ENCODE data around the gene LDLRAD3.

The LDLRAD3 gene

DNA sequence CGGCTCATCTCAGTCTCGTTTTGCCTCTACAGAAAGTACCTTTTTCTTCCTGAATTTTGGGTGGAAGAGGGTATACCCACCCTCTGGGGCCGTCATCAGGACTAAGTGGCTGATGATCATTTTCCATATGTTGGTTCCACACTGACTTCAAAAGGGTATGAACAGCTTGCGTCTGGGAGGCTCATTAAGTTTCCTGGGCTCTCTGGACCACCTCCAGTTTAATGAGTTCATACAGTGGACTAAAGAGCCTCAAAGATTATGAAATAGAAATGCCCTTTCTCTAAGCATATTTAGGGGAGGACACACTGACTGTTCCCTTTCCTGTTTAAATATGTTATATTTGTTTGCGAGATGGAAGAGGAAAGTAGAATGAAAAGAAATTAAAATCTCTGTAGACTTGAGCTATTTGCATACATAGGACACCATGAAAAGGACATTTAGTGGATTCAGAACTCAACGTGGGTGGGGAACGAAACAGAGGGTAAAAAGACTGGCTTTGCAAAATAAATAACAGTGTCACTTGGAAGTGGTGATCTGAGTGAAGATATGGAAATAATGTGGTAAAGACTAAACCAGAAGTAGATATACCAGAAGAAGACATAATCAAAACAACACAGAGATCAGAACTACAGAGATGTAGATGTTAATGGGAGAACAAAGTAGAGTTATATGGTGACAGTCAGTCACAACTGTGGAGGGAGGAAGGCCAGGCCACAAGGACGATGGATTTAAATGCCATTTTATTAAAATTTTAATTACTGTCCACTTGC, 18.7 kb downstream of the LDLRAD3 start:
- DNase-seq (ENCODE audit: low spot score) = no peak

GRCh38 chr11:35963911-35964310, 20.0 kb downstream of the LDLRAD3 start:
- peak; percentile 41 for DNase-seq (ENCODE audit: low spot score)

DNA sequence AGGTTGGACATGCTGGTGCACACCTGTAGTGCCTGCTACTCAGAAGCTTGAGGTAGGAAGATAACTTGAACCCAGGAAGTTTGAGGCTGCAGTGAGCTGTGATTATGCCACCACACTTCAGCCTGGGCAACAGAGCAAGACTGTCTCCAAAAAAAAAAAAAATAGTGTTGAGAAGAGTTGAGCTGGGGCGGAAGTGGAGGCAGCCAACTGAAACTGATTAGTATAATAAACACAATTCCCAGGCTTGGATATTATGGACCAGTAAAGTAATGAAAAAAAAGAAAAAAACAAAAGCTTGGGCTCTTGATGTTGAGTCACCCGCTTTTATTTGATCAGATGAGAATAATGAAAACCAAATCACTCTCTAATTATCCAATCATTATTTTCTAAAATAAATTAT, 21.0 kb downstream of the LDLRAD3 start:
- no peak for DNase-seq (ENCODE audit: low spot score)

DNA sequence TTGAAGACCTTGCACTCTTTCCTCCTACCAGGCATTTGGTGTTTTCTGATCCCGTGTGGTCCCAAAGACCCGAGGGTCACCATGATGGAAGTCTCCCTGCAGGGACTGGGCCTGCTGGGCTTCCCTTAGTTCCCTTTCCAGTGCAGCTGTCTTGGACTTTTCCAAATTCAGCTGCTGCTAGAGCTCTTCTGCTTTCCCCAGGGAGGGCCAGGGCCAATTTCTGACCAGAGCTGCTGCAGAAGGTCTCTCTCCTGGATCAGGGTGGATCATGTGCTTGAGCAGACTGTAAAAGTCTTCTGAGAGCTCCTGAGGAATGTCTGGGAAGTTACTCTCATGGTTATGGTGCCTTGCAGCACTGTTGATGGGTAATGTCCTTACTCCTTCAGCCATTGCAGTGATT, 23.2 kb downstream of the LDLRAD3 start:
- DNase-seq (ENCODE audit: low spot score) = no peak

- no peak for DNase-seq (ENCODE audit: low spot score)
Observed at GRCh38 chr11:35968386-35969088, 24.7 kb downstream of the LDLRAD3 start.

DNA sequence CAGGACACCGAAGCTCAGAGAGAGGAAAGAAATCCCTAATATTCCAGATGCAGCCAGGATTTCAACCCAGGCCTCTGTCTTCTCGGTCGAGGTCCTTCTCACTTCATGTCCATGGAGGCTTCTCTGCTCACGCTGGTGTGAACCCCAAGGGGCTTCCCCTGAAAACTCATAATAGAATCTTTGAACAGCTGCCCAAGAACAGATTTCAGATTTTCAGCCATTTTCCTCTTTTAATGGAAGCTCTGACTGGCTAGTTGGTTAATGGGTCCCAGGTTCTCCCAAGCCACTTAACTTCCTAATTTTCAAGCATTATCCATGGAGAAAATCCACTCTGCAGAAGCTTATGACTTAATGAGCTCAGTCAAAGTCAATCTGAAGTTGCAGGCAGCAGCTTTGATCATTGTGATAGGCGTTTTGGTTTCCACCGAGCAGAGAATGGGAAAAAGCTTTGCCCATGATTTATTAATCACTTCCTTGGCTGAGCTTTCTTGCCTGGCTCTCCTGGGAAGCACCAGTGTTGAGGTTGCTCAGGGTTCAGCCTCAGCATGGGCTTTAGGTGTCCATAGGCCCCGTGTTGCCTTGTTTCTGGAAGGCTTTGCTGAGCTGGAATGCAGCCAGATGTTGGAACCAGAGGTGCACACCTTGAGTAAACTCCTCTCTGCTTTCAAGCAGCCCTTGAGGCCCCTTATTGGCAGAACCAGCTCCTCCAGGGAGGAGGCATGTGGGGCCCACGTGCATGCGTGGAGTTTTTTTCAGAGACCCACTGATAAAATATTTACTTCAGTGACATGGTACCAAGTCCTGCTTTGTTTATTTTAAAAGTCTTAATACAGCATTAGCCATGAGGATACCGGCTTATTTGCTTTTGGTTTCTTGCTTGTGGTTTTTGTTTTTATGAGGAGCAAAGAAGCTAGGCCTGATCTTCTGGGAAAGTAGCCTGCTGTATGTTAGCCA, 25.5 kb downstream of the LDLRAD3 start:
- DNase-seq (ENCODE audit: low spot score) = peak; percentile 12

DNA sequence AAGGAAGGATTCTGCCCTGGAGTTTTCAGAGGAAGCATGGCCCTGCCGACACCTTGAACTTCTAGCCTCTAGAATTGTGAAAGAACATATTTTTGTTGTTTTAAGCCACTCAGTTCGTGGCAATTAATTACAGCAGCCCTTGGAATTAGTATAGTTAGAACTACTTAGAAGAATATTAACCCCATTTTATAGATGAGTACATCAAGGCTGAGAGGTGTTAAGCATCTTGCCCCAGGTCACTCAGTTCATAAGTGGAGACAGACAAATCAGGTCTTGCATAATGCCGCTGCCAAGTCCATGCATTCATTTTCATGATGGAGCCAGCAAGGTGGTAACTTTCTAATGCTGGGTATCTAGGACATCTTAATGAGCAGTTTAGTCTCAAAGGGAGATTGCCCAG, 26.6 kb downstream of the LDLRAD3 start:
- no peak for DNase-seq (ENCODE audit: low spot score)

GRCh38 chr11:35971841-35972422, 28.1 kb downstream of the LDLRAD3 start:
- DNase-seq (ENCODE audit: low spot score) = no peak

GRCh38 chr11:35974882-35975589, 31.2 kb downstream of the LDLRAD3 start:
- DNase-seq (ENCODE audit: low spot score) = no peak

- DNase-seq (ENCODE audit: low spot score) = no peak
Observed at GRCh38 chr11:35976434-35976833, 32.6 kb downstream of the LDLRAD3 start.

DNA sequence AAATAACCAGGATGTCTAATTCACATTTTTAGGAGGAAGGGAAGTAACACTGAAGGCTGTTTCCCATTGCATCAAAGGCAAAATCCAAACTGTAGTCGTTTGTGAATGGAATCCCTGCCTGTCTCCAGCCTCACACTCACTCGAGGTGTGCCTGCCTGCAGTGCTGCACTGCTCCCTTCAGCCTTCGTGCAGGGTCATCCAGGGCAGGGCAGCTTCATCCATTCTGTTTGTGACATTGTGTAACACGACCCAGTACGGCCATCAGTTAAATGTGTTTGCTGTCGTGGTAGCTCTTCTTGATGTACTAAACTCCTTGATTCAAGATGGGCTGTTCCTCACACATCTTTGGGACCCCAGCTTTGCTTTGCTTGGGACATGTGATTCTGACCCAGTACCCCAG, 34.3 kb downstream of the LDLRAD3 start:
- no peak for DNase-seq (ENCODE audit: low spot score)

DNA sequence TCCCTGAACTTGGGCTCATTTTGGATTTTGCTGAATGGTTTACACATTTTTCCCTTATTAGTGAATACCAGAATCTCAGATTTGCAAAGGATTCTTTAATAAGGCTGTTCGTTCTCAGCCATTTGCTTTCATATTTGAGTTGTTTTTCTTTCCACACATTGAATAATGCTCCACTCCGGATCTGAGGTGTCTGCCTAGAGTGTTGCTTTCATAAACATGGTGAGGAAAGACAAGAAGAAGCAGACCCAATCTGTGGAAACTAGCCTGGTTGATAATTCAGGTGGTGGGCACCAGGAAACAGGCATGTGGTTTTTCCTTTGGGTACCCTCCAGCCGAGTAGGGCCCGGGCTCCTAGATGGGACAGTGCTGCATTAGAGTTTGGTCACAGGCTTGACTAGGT, 35.0 kb downstream of the LDLRAD3 start:
- no peak for DNase-seq (ENCODE audit: low spot score)

GRCh38 chr11:35980686-35981390, 37.0 kb downstream of the LDLRAD3 start:
- peak; percentile 40 for DNase-seq (ENCODE audit: low spot score)

GRCh38 chr11:35981581-35981980, 37.7 kb downstream of the LDLRAD3 start:
- no peak for DNase-seq (ENCODE audit: low spot score)

DNA sequence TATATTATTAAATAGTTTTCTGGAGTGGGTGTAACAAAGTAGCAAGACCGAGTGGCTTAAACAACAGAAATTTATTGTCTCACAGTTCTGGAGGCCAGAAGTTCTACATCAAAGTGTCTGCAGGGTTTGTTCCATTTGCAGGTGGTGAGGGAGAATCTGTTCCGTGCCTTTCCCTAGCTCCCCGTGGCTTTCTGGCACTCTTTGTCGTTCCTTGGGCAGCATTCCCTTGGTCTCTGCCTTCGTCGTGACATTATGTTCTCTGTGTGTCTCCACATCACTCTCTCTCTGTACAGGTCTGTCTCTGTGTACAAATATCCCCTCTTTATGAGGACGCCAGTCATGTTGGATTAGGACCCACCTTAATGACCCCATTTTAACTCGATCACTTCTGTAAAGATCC, 38.2 kb downstream of the LDLRAD3 start:
- no peak for DNase-seq (ENCODE audit: low spot score)

GRCh38 chr11:35983981-35984380, 40.1 kb downstream of the LDLRAD3 start:
- DNase-seq (ENCODE audit: low spot score) = no peak

DNA sequence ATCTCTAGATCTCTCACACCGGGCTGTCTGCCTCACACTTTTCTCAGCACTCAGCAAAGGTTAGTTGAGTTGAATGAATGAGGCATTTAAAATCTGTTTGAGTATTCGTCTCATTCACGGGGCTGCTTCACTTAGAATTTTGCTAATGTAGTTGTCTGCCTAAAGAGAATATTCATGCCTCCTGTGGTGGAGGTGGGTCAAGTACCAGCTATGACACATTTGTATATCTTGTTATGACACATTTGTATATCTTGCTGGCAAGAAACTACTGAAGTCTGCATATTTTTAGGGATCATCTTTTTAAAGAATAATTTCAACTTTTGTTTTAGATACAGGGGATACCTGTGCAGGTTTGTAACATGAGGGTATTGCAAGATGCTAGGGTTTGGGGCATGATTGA, 43.1 kb downstream of the LDLRAD3 start:
- no peak for DNase-seq (ENCODE audit: low spot score)

GRCh38 chr11:35990170-35990569, 46.3 kb downstream of the LDLRAD3 start:
- no peak for DNase-seq (ENCODE audit: low spot score)

- no peak for DNase-seq (ENCODE audit: low spot score)
Observed at GRCh38 chr11:35990816-35991215, 47.0 kb downstream of the LDLRAD3 start.

GRCh38 chr11:35992548-35992947, 48.7 kb downstream of the LDLRAD3 start:
- no peak for DNase-seq (ENCODE audit: low spot score)

GRCh38 chr11:35994421-35994820, 50.6 kb downstream of the LDLRAD3 start:
- no peak for DNase-seq (ENCODE audit: low spot score)

All from hepatic stellate cell (primary cell).